ENCODE data around the gene BUD13.

Gene BUD13

DNA sequence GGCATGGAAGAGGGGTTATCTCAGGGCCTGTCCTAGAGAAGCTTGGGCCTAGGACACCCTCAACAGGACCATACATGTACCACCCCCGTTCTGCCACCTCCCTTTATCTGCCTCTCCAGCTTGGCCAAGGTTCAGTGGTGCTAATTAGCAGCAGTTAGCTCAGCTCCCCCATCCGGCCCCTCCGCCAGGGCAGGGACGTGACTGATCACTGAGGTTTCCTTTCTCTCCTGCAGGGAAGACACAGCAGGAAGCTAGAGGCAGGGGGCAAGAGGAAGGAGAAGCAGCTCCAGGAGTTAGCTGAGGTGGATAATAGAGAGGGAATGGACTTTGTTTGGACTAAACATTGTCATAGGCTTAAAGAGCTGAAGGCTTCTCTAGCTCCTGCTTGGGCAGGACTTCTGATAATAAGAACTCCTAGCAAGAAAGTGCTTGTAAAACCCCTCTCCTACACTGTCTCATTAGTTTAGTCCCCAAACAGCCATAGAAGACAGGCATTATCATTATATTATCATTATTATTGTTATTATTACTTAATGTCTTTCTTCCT, 53.8 kb downstream of the BUD13 start:
- in situ Hi-C loops (cut with MboI; ENCODE audit: low pct_unique_long_range_greater_than_20kb, low sequenced_read_pairs, unreplicated experiment) = no loop called here
- no peak for DNase-seq (ENCODE audit: low spot score)
- TF ChIP-seq, protein P1, sequence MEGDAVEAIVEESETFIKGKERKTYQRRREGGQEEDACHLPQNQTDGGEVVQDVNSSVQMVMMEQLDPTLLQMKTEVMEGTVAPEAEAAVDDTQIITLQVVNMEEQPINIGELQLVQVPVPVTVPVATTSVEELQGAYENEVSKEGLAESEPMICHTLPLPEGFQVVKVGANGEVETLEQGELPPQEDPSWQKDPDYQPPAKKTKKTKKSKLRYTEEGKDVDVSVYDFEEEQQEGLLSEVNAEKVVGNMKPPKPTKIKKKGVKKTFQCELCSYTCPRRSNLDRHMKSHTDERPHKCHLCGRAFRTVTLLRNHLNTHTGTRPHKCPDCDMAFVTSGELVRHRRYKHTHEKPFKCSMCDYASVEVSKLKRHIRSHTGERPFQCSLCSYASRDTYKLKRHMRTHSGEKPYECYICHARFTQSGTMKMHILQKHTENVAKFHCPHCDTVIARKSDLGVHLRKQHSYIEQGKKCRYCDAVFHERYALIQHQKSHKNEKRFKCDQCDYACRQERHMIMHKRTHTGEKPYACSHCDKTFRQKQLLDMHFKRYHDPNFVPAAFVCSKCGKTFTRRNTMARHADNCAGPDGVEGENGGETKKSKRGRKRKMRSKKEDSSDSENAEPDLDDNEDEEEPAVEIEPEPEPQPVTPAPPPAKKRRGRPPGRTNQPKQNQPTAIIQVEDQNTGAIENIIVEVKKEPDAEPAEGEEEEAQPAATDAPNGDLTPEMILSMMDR (IDR thresholded peaks at IDR 0.05; ENCODE audit: extremely low read depth, insufficient read depth, missing control alignments) = no peak

DNA sequence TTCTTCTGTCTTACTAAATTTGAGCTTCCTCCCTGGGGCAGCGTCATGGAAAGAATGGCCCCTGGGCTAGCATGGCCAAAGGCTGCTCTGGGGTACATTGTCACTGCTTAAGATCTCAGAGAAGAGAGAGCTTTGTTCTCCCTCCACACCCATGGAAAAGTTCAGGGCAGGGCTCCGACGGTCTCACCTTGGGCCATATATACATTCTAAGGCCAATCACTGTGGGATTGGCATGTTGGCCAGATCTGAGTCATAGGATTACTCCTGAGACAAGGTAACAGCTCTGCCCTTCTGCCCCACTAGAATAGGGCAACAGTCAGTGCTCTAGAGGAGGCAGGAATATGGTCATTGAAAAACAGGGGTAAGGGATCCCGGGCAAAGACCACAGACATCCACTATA, 56.2 kb downstream of the BUD13 start:
- no peak for DNase-seq (ENCODE audit: low spot score)
- in situ Hi-C loops (cut with MboI; ENCODE audit: low pct_unique_long_range_greater_than_20kb, low sequenced_read_pairs, unreplicated experiment) = no loop called here
- TF ChIP-seq, protein P1 (IDR thresholded peaks at IDR 0.05; ENCODE audit: extremely low read depth, insufficient read depth, missing control alignments) = no peak

DNA sequence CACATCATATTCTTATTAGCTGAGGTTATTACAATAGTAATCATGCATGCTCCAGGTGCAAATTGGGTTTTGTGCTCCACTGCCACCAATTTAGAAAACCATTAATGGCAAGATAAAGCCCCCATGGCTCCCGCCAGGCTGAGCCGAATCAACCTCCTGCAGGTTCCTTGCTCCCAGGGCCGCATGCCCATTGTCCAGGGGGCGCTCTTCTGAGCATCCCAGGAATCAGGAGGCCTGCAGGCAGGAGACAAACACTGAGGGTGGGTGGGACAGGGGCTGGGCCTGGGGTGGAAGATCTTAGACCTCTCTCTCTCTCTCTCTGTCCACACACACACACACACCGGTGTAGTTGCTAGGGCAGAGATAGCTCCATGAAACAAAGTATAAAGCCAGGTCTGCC, 57.4 kb downstream of the BUD13 start:
- TF ChIP-seq, protein P1 (IDR thresholded peaks at IDR 0.05; ENCODE audit: extremely low read depth, insufficient read depth, missing control alignments) = no peak
- in situ Hi-C loops (cut with MboI; ENCODE audit: low pct_unique_long_range_greater_than_20kb, low sequenced_read_pairs, unreplicated experiment) = no loop called here
- no peak for DNase-seq (ENCODE audit: low spot score)

DNA sequence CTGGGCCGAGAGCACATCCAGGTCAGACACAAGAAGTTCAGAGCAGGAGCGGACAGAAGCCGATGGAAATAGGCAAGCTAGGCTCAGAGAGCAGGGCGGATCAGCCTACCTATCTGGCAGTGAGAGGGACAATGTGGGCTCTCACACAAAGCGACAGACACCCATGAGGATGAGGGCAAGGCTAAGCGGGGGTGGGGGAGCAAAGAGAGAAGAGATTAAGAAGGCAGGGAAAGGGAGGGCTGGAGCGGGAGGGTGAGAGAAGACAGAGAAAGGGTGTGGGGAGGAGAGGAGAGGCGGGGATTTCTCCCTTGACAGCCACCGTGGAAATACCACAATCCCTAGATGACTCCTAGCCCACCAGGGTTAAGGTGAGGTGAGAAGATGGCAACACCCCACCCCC, 57.9 kb downstream of the BUD13 start:
- in situ Hi-C loops (cut with MboI; ENCODE audit: low pct_unique_long_range_greater_than_20kb, low sequenced_read_pairs, unreplicated experiment) = no loop called here
- TF ChIP-seq, protein P1 (IDR thresholded peaks at IDR 0.05; ENCODE audit: extremely low read depth, insufficient read depth, missing control alignments) = no peak
- no peak for DNase-seq (ENCODE audit: low spot score)

DNA sequence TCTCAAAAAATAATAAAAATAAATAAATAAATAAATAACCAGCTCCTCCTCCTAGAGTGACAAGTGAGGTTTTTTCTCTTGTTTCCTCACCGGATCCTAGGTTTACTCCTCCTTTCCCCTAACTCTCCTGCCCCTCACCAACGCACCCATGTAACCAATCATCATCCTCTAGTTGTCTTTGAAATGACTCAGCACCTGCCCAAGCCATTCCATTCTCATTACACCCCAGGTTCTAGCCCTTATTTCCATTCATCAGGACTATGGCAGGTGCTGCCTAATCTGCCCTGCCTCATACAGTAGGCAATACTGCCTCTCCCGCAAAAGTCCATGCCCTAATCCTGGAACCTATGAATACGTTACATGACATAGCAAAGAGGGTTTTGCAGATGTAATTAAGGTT, 60.4 kb downstream of the BUD13 start:
- TF ChIP-seq, protein P1 (IDR thresholded peaks at IDR 0.05; ENCODE audit: extremely low read depth, insufficient read depth, missing control alignments) = no peak
- no peak for DNase-seq (ENCODE audit: low spot score)
- in situ Hi-C loops (cut with MboI; ENCODE audit: low pct_unique_long_range_greater_than_20kb, low sequenced_read_pairs, unreplicated experiment) = no loop called here

DNA sequence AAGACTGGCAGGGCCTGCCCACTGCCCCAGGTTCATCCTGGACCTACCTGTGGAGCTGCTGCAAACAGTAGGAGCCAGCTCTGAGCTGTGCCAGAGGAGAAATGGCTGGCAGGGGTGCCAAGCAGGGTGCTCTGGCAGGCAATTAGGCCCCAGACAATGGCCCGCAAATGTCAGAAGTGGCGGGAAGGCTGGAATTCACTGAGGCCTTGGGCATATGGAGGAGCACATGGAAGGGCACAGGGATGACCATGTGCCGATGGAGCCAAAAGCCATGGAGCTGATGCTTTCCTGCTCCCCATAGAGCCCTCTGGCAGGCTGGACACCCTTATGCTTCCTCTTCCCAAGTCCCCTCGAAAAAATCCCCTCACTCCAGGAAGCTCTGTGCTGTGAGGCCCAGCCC, 62.0 kb downstream of the BUD13 start:
- no peak for DNase-seq (ENCODE audit: low spot score)
- in situ Hi-C loops (cut with MboI; ENCODE audit: low pct_unique_long_range_greater_than_20kb, low sequenced_read_pairs, unreplicated experiment) = no loop called here
- TF ChIP-seq, protein P1 (IDR thresholded peaks at IDR 0.05; ENCODE audit: extremely low read depth, insufficient read depth, missing control alignments) = no peak
